SK-N-SH (cell line): ENCODE data around the gene MACO1. TPM values are rescaled to one million over a fixed set of nuclear protein-coding genes. Genes with fewer than 3 reads are reported as not detected.

Experiments
- CTCF ChIA-PET: fragments of 300-600, 350-600 bp; formaldehyde crosslinking; extraction: SDS; loops from one replicate; lab custom pipeline; 2021; lab: Yijun Ruan, JAX
- POLR2A ChIA-PET: fragments of 350-600 bp; sonication (Branson Sonifier 250); formaldehyde crosslinking; extraction: SDS; loops from one replicate; lab custom pipeline; 2020; ENCODE audit warnings: antibody characterized with exemption, inconsistent platforms; lab: Yijun Ruan, JAX
- DNase-seq: peaks from one replicate; pipeline ENCODE4 v3.0.0; 2012
- H2AFZ ChIP-seq: fragments of 200-600 bp; sonication (generic); 2 replicates; pipeline ENCODE4 v1.8.1; 2016; ENCODE audit warnings: antibody characterized with exemption, mild to moderate bottlenecking, low read depth
- H3F3A ChIP-seq: fragments of 200-600 bp; sonication (generic); replicated peaks from 2 replicates; pipeline ENCODE3; 2016; ENCODE audit warnings: antibody characterized with exemption, mild to moderate bottlenecking; ENCODE audit not compliant: insufficient read depth
- H3K27ac ChIP-seq, 2 experiments: fragments of 200-500 bp in 1 of 2; fragments of 200-600 bp in 1 of 2; sonication (Bioruptor generic) in 1 of 2; sonication (generic), shearing (Covaris generic) in 1 of 2; 2 replicates each; pipeline versions ENCODE4 v1.5.1 to v1.6.1; 2014 to 2016; ENCODE audit warnings: low read depth in 2 of 2, inconsistent platforms in 1 of 2, low read length in 1 of 2, mild to moderate bottlenecking in 1 of 2, mixed read lengths in 1 of 2
- H3K27me3 ChIP-seq: fragments of 200-600 bp; sonication (generic), shearing (Covaris generic); 2 replicates; pipeline ENCODE4 v1.6.1; 2016; ENCODE audit warnings: mixed run types; ENCODE audit not compliant: insufficient read depth
- H3K36me3 ChIP-seq, 2 experiments: fragments of 200-500 bp in 1 of 2; fragments of 200-600 bp in 1 of 2; sonication (Bioruptor generic) in 1 of 2; sonication (generic) in 1 of 2; replicated peaks in 1 of 2; 2 replicates each; pipeline versions ENCODE3 to v1.5.1; 2014 to 2016; ENCODE audit warnings: low read length in 1 of 2, mild to moderate bottlenecking in 1 of 2; ENCODE audit not compliant: insufficient read depth in 2 of 2, control insufficient read depth in 1 of 2
- H3K4me1 ChIP-seq, 2 experiments: fragments of 200-500 bp in 1 of 2; fragments of 200-600 bp in 1 of 2; sonication (Bioruptor generic) in 1 of 2; sonication (generic), shearing (Covaris generic) in 1 of 2; 2 replicates each; pipeline versions ENCODE4 v1.5.1 to v1.6.1; 2014 to 2016; ENCODE audit warnings: low read depth in 1 of 2, low read length in 1 of 2, mixed run types in 1 of 2; ENCODE audit not compliant: insufficient read depth in 2 of 2, control insufficient read depth in 1 of 2
- H3K4me2 ChIP-seq: fragments of 200-600 bp; sonication (generic), shearing (Covaris generic); 2 replicates; pipeline ENCODE4 v1.6.1; 2017; ENCODE audit warnings: mixed run types
- H3K4me3 ChIP-seq, 2 experiments: fragments of 200-500 bp in 1 of 2; fragments of 200-600 bp in 1 of 2; sonication (Bioruptor generic) in 1 of 2; sonication (generic), shearing (Covaris generic) in 1 of 2; 2 replicates each; pipeline versions ENCODE4 v1.5.1 to v1.8.1; 2014 to 2016; ENCODE audit warnings: low read depth in 2 of 2, inconsistent platforms in 1 of 2, low read length in 1 of 2, mild to moderate bottlenecking in 1 of 2, mixed read lengths in 1 of 2, moderate library complexity in 1 of 2
- H3K79me2 ChIP-seq: fragments of 200-600 bp; sonication (generic); 2 replicates; pipeline ENCODE4 v1.8.1; 2017; ENCODE audit warnings: mild to moderate bottlenecking; ENCODE audit not compliant: insufficient read depth
- H3K9ac ChIP-seq: fragments of 200-600 bp; sonication (generic); 2 replicates; pipeline ENCODE4 v1.6.1; 2017; ENCODE audit warnings: mixed run types
- H3K9me2 ChIP-seq: fragments of 200-600 bp; sonication (generic); 2 replicates; pipeline ENCODE4 v1.6.1; 2017; ENCODE audit warnings: mixed run types
- H3K9me3 ChIP-seq: fragments of 200-600 bp; sonication (generic); 2 replicates; pipeline ENCODE4 v1.6.1; 2017; ENCODE audit warnings: mixed run types, mild to moderate bottlenecking, moderate library complexity
- H4K20me1 ChIP-seq: fragments of 200-600 bp; sonication (generic); 2 replicates; pipeline ENCODE4 v1.6.1; 2017; ENCODE audit warnings: mild to moderate bottlenecking, mixed run types; ENCODE audit not compliant: insufficient read depth
- CTCF ChIP-seq: fragments of 200-600 bp; sonication (generic); IDR thresholded peaks from 2 replicates; pipeline ENCODE4 v1.6.1; 2017; ENCODE audit warnings: antibody characterized with exemption, mild to moderate bottlenecking, moderate library complexity
- ELF1 ChIP-seq: IDR thresholded peaks from 2 replicates; pipeline ENCODE4 v1.4.0; 2012
- EZH2phosphoT487 ChIP-seq: fragments of 200-600 bp; sonication (generic); IDR thresholded peaks from 2 replicates; pipeline ENCODE4 v1.6.1; 2017; ENCODE audit warnings: low read depth, mixed run types, mild to moderate bottlenecking, antibody characterized with exemption, moderate library complexity, borderline replicate concordance
- FOSL2 ChIP-seq: IDR thresholded peaks from 2 replicates; pipeline ENCODE4 v1.4.0; 2012; ENCODE audit warnings: low read depth, mild to moderate bottlenecking, moderate library complexity, borderline replicate concordance
- FOXJ3 ChIP-seq: sonication (generic); formaldehyde crosslinking; IDR thresholded peaks from 2 replicates; pipeline ENCODE4 v1.5.1; 2020; ENCODE audit warnings: mild to moderate bottlenecking, missing genetic modification reagents
- FOXM1 ChIP-seq: IDR thresholded peaks from 2 replicates; pipeline ENCODE4 v1.4.0; 2012; ENCODE audit warnings: low read depth, mild to moderate bottlenecking
- GATA2 ChIP-seq: sonication (generic); formaldehyde crosslinking; IDR thresholded peaks from 2 replicates; pipeline ENCODE4 v1.5.0; 2020; ENCODE audit warnings: mild to moderate bottlenecking, missing genetic modification reagents
- NFIC ChIP-seq: IDR thresholded peaks from 2 replicates; pipeline ENCODE4 v1.4.0; 2012; ENCODE audit warnings: borderline replicate concordance
- NRF1 ChIP-seq: IDR thresholded peaks from 2 replicates; pipeline ENCODE4 v1.6.1; 2012; ENCODE audit warnings: low read depth, mild to moderate bottlenecking, low read length
- RAD21 ChIP-seq: IDR thresholded peaks from 2 replicates; pipeline ENCODE4 v1.6.1; 2012; ENCODE audit warnings: mild to moderate bottlenecking, low read length
- RCOR1 ChIP-seq: fragments of 150-350 bp; IDR thresholded peaks from 2 replicates; pipeline ENCODE4 v1.6.1; 2017; ENCODE audit warnings: antibody characterized with exemption, low read length
- REST ChIP-seq: IDR thresholded peaks from 2 replicates; pipeline ENCODE4 v1.6.1; 2012; ENCODE audit warnings: mild to moderate bottlenecking, low read depth, low read length, moderate library complexity
- RXRA ChIP-seq: IDR thresholded peaks from 2 replicates; pipeline ENCODE4 v1.4.0; 2012; ENCODE audit warnings: low read depth, mild to moderate bottlenecking, borderline replicate concordance
- TCF12 ChIP-seq: IDR thresholded peaks from 2 replicates; pipeline ENCODE4 v1.4.0; 2012
- TEAD4 ChIP-seq: IDR thresholded peaks from 2 replicates; pipeline ENCODE4 v1.4.0; 2012; ENCODE audit warnings: mild to moderate bottlenecking, borderline replicate concordance; ENCODE audit not compliant: insufficient read depth
- USF2 ChIP-seq: fragments of 150-350 bp; IDR thresholded peaks from 2 replicates; pipeline ENCODE4 v1.6.1; 2017; ENCODE audit warnings: antibody characterized with exemption, low read length, low read depth, borderline replicate concordance
- YY1 ChIP-seq: IDR thresholded peaks from 2 replicates; pipeline ENCODE4 v1.4.0; 2012; ENCODE audit warnings: low read depth, mild to moderate bottlenecking
- WGBS: methylation state at CpG from one replicate; pipeline ENCODE4 v1.1.6; 2017; ENCODE audit warnings: low lambda C conversion rate; 5-methylcytosine and 5-hydroxymethylcytosine counted together
- polyA plus RNA-seq, 3 experiments: library from polyadenylated mRNA; depleted of rRNA; stranded (reverse); fragments of >200 nt; gene quantifications; 2 replicates each; pipeline ENCODE4 v1.2.3, GENCODE V29; 2012

Gene MACO1
- polyA plus RNA-seq, 1 of the 3 experiments (the other 2 are of a cell fraction), result 6.9 TPM

- peaks cover 23 to 28% of the 10 kb centered on the region in 2 experiments for H3K36me3 ChIP-seq
- ChIA-PET POLR2A (interaction anchor here (0.6 kb wide), 1 partner anchor 22 kb away, joined by 3 read pairs; no protein-coding TSS in a partner anchor), CTCF (interaction anchor here (0.9 to 5.9 kb wide), 5 partner anchors 10 to 29 kb away, joined by 3 to 46 read pairs (median 7); no protein-coding TSS in a partner anchor)
- no peaks in the 10 kb centered on the region for H3K27me3 ChIP-seq
- 87% methylated on average over 7 of the region's 7 CpGs for WGBS
- TF ChIP-seq CTCF (peak; percentile 42), RAD21 (no peak), TCF12 (0 out of 2 replicates have a peak, but pooled peaks have one; percentile 14)
- DNase-seq, result no peak
- H3K4me3 ChIP-seq, result no peak overlapping the region
- H3K79me2 ChIP-seq, result no peaks in the 10 kb centered on the region
- peaks cover 43% of the 10 kb centered on the region for H3F3A ChIP-seq
- no peak overlapping the region for H3K4me2 ChIP-seq
- H4K20me1 ChIP-seq, result no peaks in the 10 kb centered on the region
- H2AFZ ChIP-seq, result no peak overlapping the region
- H3K9ac ChIP-seq, result no peak overlapping the region
- no peaks in the 10 kb centered on the region for H3K9me2 ChIP-seq
- peaks cover 15 to 22% of the 10 kb centered on the region in 2 experiments; a peak in 3 of 4 replicates for H3K4me1 ChIP-seq
- H3K9me3 ChIP-seq, result no peaks in the 10 kb centered on the region
- peak overlapping the region in 1 of 2 experiments; percentile 52; a peak in 2 of 4 replicates for H3K27ac ChIP-seq
These were observed 70.8 kb downstream of the MACO1 start for GRCh38 chr1:25501235-25502058.

- H3K27me3 ChIP-seq, result no peaks in the 10 kb centered on the region
- peaks cover 19 to 20% of the 10 kb centered on the region in 2 experiments for H3K36me3 ChIP-seq
- no peak overlapping the region for H3K4me3 ChIP-seq
- H3K9me3 ChIP-seq, result no peaks in the 10 kb centered on the region
- peak overlapping the region; percentile 40 to 55; a peak in 3 of 4 replicates for H3K27ac ChIP-seq
- no peak overlapping the region for H2AFZ ChIP-seq
- POLR2A ChIA-PET, result no interaction called here
- H4K20me1 ChIP-seq, result no peaks in the 10 kb centered on the region
- no peaks in the 10 kb centered on the region for H3K79me2 ChIP-seq
- peaks cover 40% of the 10 kb centered on the region for H3F3A ChIP-seq
- no peak overlapping the region for H3K9ac ChIP-seq
- CTCF ChIA-PET, result interaction anchor here (1.3 to 5.9 kb wide), 5 partner anchors 11 to 27 kb away, joined by 3 to 46 read pairs (median 7); no protein-coding TSS in a partner anchor
- 20% methylated on average over 4 of the region's 4 CpGs for WGBS
- DNase-seq, result no peak
- H3K4me1 ChIP-seq, result peaks cover 15 to 22% of the 10 kb centered on the region in 2 experiments; a peak in 3 of 4 replicates
- no peaks in the 10 kb centered on the region for H3K9me2 ChIP-seq
- peak overlapping the region; percentile 5; the same call in 1 of the 2 replicates for H3K4me2 ChIP-seq
- TF ChIP-seq USF2, result no peak
- no peak for TF ChIP-seq GATA2 (CRISPR knock-in tag)
- no peak for TF ChIP-seq FOXJ3 (CRISPR knock-in tag)
- no peak for TF ChIP-seq ELF1
- no peak for TF ChIP-seq RAD21
- peak; percentile 17; the same call in 1 of the 2 replicates for TF ChIP-seq TEAD4
- TF ChIP-seq NFIC, result no peak
- no peak for TF ChIP-seq REST
- no peak for TF ChIP-seq NRF1
- TF ChIP-seq YY1, result no peak
- TF ChIP-seq RCOR1, result no peak
- peak; percentile 61 for TF ChIP-seq FOSL2
- TF ChIP-seq RXRA, result peak; percentile 24; the same call in 1 of the 2 replicates
- TF ChIP-seq EZH2phosphoT487, result no peak
- no peak for TF ChIP-seq FOXM1
- no peak for TF ChIP-seq CTCF
These were observed 72.3 kb downstream of the MACO1 start for GRCh38 chr1:25502957-25503356.
